ENCODE measurements around the gene ITGB5. TPM values are rescaled to one million over a fixed set of nuclear protein-coding genes. Genes with fewer than 3 reads are reported as not detected.

Gene ITGB5
- polyA plus RNA-seq, 4 donors: 98.4 to 106 (median 105) TPM

Other genes starting within 250 kb of the ITGB5 start
- gene UMPS, start 156.9 kb downstream of the ITGB5 start, polyA plus RNA-seq (ENCODE audit: insufficient read length in 4 of 4): 10 to 100 TPM; 40.1 to 51.6 (median 44.7) TPM
- under 1 TPM in 1 of 4 donors, not detected in 3; 0.03 TPM for gene MUC13, start 47.4 kb upstream of the ITGB5 start, polyA plus RNA-seq (ENCODE audit: insufficient read length in 4 of 4)
- 10 to 100 TPM; 29.0 to 33.0 (median 31.0) TPM for gene HEG1, start 168.6 kb upstream of the ITGB5 start, polyA plus RNA-seq (ENCODE audit: insufficient read length in 4 of 4)